IPS DF 6.9 (cell line): ENCODE measurements around the gene ATG10.
"Not testable (repeated sequence)": the region's sequence is repeated elsewhere in the genome, so short reads cannot be mapped to it uniquely, and the experiment has no call there.

Experiments
- DNase-seq: peaks from one replicate; pipeline ENCODE4 v3.0.0-alpha.2; 2013; ENCODE audit warnings: low read depth, low spot score
- H3K27ac ChIP-seq: one replicate; pipeline ENCODE4 v1.5.1; 2013; ENCODE audit warnings: low read length, control low read depth
- H3K27me3 ChIP-seq: 2 replicates; pipeline ENCODE4 v1.6.1; 2013; ENCODE audit warnings: mild to moderate bottlenecking, low read length; ENCODE audit not compliant: control insufficient read depth, insufficient read depth
- H3K36me3 ChIP-seq: 2 replicates; pipeline ENCODE4 v1.6.1; 2013; ENCODE audit warnings: low read length; ENCODE audit not compliant: control insufficient read depth, insufficient read depth
- H3K4me1 ChIP-seq: 2 replicates; pipeline ENCODE4 v1.6.1; 2013; ENCODE audit warnings: low read length; ENCODE audit not compliant: control insufficient read depth, insufficient read depth
- H3K4me3 ChIP-seq: 2 replicates; pipeline ENCODE4 v1.5.1; 2013; ENCODE audit warnings: mild to moderate bottlenecking, low read length
- H3K9me3 ChIP-seq: 2 replicates; pipeline ENCODE4 v1.6.1; 2013; ENCODE audit warnings: low read length, inconsistent platforms; ENCODE audit not compliant: control insufficient read depth, insufficient read depth
- WGBS: extraction: QIAGEN DNeasy Blood & Tissue Kit; methylation state at CpG from one replicate; pipeline ENCODE4 v1.1.7; 2013; ENCODE audit warnings: mixed read lengths, missing lambda C conversion rate; ENCODE audit not compliant: insufficient read length, insufficient coverage; 5-methylcytosine and 5-hydroxymethylcytosine counted together

The ATG10 gene

DNA sequence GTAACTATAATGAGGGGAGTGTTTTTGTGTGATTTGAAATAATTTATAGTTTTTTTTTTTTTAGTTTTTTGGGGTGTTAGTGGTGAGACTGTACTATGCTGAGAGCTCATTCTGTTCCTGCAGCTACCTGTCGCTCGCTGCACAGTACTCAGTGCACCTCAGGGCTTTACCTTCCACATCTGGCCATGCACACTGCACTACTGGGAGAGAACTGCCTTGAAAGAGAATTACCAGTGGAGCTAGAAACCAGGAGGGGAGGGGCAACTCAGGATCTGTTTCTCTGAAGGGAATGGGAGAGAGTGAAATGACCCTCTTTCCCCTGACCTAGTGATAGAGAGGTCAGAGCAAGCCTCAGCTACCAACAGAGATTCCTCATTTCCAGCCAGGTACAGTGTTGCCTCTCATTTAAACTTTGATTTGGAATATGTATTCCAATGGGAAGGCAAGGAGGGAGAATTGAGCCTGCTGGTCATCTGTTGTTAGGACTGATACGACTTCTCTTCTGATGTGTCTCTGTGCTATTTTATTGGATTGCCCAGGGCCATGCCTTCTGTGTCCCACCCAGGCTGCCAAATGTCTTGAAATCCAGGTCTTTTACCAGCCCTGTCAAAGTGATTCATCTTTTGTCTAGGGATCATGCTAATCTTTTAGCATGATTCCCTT lies 8.9 kb downstream of the ATG10 start:
- DNase-seq: no peak
- H3K27me3 ChIP-seq: no peaks in the 10 kb centered on the region
- H3K4me1 ChIP-seq: no peaks in the 10 kb centered on the region; the same call in 1 of the 2 replicates
- H3K36me3 ChIP-seq: no peaks in the 10 kb centered on the region
- WGBS: no CpG with 5 or more reads among the region's 3 CpGs
- no peak overlapping the region for H3K4me3 ChIP-seq
- H3K9me3 ChIP-seq: no peaks in the 10 kb centered on the region
- no peak overlapping the region for H3K27ac ChIP-seq

DNA sequence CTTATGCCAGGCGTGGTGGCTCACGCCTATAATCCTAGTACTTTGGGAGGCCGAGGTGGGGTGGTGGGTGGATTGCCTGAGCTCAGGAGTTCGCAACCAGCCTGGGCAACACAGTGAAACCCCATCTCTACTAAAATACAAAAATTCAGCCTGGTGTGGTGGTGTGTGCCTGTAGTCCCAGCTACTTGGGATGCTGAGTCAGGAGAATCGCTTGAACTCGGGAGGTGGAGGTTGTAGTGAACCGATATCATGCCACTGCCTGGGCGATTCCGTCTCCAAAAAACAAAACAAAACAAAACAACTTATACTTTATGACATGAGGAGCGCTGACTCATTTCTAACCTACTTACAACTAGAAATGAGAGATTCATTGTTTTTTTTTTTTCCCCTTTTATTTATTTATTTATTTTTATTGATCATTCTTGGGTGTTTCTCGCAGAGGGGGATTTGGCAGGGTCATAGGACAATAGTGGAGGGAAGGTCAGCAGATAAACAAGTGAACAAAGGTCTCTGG lies 10.4 kb downstream of the ATG10 start:
- not testable (repeated sequence) for H3K4me1 ChIP-seq

DNA sequence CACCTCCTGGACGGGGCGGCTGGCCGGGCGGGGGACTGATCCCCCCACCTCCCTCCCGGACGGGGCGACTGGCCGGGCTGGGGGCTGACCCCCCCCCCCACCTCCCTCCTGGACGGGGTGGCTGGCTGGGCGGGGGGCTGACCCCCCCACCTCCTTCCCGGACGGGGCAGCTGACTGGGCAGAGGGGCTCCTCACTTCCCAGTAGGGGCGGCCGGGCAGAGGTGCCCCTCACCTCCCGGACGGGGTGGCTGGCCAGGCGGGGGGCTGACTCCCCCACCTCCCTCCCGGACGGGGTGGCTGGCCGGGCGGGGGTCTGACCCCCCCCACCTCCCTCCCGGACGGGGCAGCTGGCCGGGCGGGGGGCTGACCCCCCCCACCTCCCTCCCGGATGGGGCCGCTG lies 11.3 kb downstream of the ATG10 start:
- not testable (repeated sequence) for H3K4me3 ChIP-seq, H3K4me1 ChIP-seq, H3K36me3 ChIP-seq, H3K27ac ChIP-seq, H3K9me3 ChIP-seq, DNase-seq, H3K27me3 ChIP-seq
- WGBS: no CpG with 5 or more reads among the region's 27 CpGs

More for the DNA sequence above, 10.4 kb downstream of the ATG10 start:
- H3K27me3 ChIP-seq, H3K4me3 ChIP-seq, H3K9me3 ChIP-seq, H3K27ac ChIP-seq, H3K36me3 ChIP-seq, DNase-seq: not testable (repeated sequence)
- WGBS: no CpG with 5 or more reads among the region's 11 CpGs

DNA sequence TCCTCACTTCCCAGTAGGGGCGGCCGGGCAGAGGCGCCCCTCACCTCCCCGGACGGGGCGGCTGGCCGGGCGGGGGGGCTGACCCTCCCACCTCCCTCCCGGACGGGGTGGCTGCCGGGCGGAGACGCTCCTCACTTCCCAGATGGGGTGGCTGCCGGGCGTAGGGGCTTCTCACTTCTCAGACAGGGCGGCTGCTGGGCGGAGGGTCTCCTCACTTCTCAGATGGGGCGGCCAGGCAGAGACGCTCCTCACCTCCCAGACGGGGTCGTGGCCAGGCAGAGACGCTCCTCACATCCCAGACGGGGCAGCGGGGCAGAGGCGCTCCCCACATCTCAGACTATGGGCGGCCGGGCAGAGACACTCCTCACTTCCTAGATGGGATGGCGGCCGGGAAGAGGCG lies 11.7 kb downstream of the ATG10 start:
- H3K36me3 ChIP-seq, H3K9me3 ChIP-seq, H3K4me3 ChIP-seq, DNase-seq, H3K27me3 ChIP-seq, H3K4me1 ChIP-seq, H3K27ac ChIP-seq: not testable (repeated sequence)
- WGBS: no CpG with 5 or more reads among the region's 30 CpGs

DNA sequence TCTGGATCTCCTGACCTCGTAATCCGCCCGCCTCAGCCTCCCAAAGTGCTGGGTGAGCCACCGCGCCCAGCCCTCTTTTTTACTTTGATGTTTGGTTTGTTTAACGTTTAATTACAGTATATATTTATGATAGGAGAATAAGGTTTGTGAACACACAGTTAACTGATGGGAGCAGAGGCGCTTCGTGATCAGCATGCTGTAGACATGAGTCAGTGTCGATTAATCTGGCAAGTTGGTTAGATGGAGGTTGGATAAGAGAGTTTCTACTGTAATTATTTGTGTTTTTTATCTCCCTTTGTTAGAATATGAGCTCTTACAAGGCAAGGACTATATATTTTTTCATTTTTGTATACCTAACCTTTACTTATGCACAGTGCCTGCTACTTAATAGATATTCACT lies 14.3 kb downstream of the ATG10 start:
- Histone ChIP-seq H3K27ac (no peak overlapping the region), H3K4me1 (no peaks in the 10 kb centered on the region), H3K36me3 (no peaks in the 10 kb centered on the region), H3K4me3 (no peak overlapping the region), H3K27me3 (no peaks in the 10 kb centered on the region), H3K9me3 (no peaks in the 10 kb centered on the region)
- 100% methylated on average over 1 of the region's 9 CpGs for WGBS
- no peak for DNase-seq

DNA sequence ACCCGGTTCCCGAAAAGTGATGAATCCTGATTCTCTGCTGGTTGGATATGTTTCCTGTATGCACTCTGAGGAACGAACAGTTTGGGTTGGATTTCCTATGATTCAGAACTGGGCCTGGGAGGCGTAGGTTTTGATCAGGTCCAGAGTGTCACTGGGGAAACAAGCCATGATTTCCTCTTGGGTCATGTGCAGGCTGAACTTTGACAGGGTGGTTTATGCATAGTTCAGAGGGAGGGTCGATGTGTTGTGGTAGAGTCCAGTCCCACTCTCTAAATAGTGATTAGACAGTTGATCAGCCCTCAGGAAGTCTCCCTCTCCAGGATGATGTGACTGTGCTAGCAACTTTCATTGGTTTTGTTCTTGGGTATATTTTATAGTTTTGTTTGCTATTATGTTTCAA lies 17.4 kb downstream of the ATG10 start:
- Histone ChIP-seq H3K27ac (no peak overlapping the region), H3K9me3 (no peaks in the 10 kb centered on the region), H3K4me1 (no peaks in the 10 kb centered on the region), H3K4me3 (no peak overlapping the region), H3K27me3 (no peaks in the 10 kb centered on the region), H3K36me3 (no peaks in the 10 kb centered on the region)
- WGBS: no CpG with 5 or more reads among the region's 5 CpGs
- DNase-seq: no peak

DNA sequence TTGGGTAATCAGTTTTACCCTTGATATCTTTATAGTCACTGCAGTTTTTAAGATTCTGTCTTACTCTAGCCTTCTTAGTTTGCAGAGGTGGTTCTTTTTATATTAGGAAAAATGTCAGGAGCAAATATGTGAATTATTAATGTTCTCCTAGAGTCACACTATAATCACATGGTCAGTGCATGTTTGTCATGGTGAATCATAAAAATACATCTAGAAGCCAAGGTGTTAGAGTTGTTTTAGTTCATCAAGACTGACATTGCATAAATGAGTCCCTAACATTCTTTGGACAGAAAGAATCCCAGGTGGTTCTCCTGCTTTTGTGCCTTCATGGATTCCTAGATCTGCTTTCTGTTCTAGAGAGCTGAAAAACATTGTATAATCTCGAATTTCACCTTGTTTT lies 22.9 kb downstream of the ATG10 start:
- no CpG with 5 or more reads among the region's 1 CpG for WGBS
- H3K4me1 ChIP-seq: no peaks in the 10 kb centered on the region
- no peak for DNase-seq
- no peaks in the 10 kb centered on the region for H3K9me3 ChIP-seq
- no peaks in the 10 kb centered on the region for H3K27me3 ChIP-seq
- no peak overlapping the region for H3K27ac ChIP-seq
- H3K4me3 ChIP-seq: no peak overlapping the region
- H3K36me3 ChIP-seq: peaks cover 5% of the 10 kb centered on the region; the same call in 1 of the 2 replicates

DNA sequence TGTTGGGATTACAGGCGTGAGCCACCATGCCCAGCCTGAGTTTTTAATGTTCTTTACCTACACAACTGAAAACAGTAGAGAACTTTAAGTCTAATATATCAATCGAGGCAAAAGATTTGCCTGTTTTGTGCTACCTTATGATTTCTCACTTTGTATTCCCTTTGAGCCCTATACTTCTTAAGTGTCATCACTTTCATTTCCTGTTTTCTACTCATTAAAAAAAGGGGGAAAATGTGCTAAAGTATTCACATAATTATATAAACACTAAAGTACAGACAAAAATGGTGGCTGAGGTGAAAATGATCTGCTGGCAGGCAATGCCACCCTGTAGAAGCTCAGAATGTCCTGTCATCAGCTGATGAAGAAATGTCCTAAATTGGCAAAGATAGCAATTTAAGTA lies 23.6 kb downstream of the ATG10 start:
- H3K27ac ChIP-seq: no peak overlapping the region
- no peaks in the 10 kb centered on the region for H3K27me3 ChIP-seq
- no peaks in the 10 kb centered on the region for H3K4me1 ChIP-seq
- H3K4me3 ChIP-seq: no peak overlapping the region
- H3K9me3 ChIP-seq: no peaks in the 10 kb centered on the region
- no CpG with 5 or more reads among the region's 2 CpGs for WGBS
- DNase-seq: no peak
- H3K36me3 ChIP-seq: peaks cover 5% of the 10 kb centered on the region; the same call in 1 of the 2 replicates

DNA sequence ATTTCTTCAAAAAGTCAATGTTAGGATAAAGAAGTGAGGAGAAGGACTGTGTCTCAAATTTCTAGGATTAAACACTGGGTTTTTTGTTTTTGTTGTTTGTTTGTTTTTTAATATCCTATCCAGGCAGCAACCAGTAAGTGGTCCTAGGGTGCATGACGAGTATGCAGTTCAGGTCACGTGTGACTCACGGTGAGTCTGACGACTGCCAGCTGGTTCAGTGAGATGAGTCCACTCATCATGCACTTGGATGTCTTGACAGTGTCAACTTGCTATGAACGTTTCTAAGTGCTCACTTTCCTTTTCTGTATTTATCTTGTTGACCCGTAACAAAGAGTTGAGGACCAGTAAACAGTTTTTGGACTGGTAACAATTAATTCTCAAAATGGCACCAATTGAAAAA lies 32.7 kb downstream of the ATG10 start:
- no CpG with 5 or more reads among the region's 6 CpGs for WGBS
- H3K27ac ChIP-seq: no peak overlapping the region
- no peak for DNase-seq

DNA sequence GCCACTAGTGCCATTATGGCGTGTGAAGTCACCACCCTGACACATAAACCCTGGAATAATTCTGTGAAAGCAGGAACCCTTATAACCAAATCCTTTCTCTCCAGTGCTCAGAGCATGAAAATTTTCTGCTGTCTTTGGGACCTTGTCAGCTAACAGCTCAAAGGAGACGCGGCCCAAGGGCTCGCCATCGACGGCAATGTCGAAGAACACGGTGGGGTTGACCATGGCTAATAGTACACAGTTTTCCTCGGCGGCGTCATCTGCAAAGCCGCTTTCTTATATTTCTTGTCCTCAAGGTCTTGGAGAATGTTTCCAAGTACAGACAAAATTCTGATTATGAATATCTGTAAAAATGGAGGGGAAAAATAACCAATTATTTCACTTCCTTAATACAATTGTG lies 38.0 kb downstream of the ATG10 start:
- H3K4me3 ChIP-seq, DNase-seq, H3K27ac ChIP-seq, H3K4me1 ChIP-seq, H3K27me3 ChIP-seq, H3K9me3 ChIP-seq, H3K36me3 ChIP-seq: not testable (repeated sequence)
- no CpG with 5 or more reads among the region's 12 CpGs for WGBS

More for the DNA sequence above, 32.7 kb downstream of the ATG10 start:
- Histone ChIP-seq H3K27me3 (no peaks in the 10 kb centered on the region), H3K36me3 (no peaks in the 10 kb centered on the region), H3K4me3 (no peak overlapping the region), H3K4me1 (no peaks in the 10 kb centered on the region), H3K9me3 (no peaks in the 10 kb centered on the region)

DNA sequence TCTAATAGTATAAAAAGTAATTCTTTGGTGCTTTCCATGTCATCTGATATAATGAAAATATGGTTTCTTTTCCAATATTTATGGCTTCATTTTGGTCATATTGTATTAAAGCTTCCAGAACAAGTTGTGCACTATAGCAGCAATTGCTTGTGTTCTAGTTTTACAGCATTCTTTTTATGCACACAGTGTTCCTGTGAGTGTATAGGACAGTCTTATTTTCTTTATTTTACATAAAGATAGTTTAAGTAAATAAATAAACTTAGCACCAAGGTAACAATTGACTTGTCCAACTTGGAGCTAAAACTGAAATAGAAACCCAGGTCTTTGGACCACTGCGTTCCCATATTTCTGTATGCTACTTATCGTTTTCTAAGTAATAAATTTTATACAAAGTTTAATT lies 38.9 kb downstream of the ATG10 start:
- no peaks in the 10 kb centered on the region; the same call in 1 of the 2 replicates for H3K4me1 ChIP-seq
- no peak overlapping the region for H3K27ac ChIP-seq
- no peak overlapping the region for H3K4me3 ChIP-seq
- no peak for DNase-seq
- H3K36me3 ChIP-seq: no peaks in the 10 kb centered on the region
- H3K9me3 ChIP-seq: no peaks in the 10 kb centered on the region
- no CpG with 5 or more reads among the region's 2 CpGs for WGBS
- H3K27me3 ChIP-seq: no peaks in the 10 kb centered on the region
